HG03521 (cell line): Measurements from ENCODE around the gene TNN.
"Not testable (repeated sequence)": the region's sequence is repeated elsewhere in the genome, so short reads cannot be mapped to it uniquely, and the experiment has no call there.

Source experiments
- ATAC-seq: cut with Tn5 transposase; IDR thresholded peaks from one replicate; pipeline ENCODE4 v1.9.1; 2021; ENCODE audit warnings: mild to moderate bottlenecking, moderate library complexity; ENCODE audit not compliant: unreplicated experiment

TNN gene

DNA sequence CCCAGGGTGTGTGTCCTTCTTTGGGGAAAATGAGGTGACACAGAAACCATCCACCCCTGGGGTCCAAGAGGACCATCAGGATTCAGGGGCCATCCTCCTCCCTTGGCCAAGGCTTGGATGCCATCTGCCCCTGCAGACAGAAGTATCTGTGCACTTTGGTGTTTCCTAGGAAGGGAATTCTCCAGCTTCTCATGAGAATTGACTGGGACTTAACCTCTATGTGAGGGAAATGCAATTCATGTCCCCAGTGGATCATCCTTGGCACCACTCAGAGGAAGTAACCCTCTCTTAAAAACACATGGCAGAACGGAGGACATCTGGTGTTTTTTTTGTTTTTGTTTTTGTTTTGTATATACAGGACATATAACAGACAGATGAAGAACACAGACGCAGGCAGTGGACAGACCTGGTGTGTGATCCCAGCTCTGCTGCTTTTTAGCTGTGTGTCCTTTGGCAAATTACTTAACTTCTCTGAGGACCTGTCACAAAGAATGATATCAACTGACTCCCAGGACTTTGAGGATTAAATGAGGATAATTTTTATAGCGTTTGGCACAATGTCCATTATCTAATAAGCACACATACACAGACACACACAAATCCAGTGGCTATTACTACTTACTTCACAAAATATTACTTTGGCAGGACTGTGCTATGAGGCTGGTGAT is 3.8 kb downstream of the TNN start:
- ATAC-seq: no peak

DNA sequence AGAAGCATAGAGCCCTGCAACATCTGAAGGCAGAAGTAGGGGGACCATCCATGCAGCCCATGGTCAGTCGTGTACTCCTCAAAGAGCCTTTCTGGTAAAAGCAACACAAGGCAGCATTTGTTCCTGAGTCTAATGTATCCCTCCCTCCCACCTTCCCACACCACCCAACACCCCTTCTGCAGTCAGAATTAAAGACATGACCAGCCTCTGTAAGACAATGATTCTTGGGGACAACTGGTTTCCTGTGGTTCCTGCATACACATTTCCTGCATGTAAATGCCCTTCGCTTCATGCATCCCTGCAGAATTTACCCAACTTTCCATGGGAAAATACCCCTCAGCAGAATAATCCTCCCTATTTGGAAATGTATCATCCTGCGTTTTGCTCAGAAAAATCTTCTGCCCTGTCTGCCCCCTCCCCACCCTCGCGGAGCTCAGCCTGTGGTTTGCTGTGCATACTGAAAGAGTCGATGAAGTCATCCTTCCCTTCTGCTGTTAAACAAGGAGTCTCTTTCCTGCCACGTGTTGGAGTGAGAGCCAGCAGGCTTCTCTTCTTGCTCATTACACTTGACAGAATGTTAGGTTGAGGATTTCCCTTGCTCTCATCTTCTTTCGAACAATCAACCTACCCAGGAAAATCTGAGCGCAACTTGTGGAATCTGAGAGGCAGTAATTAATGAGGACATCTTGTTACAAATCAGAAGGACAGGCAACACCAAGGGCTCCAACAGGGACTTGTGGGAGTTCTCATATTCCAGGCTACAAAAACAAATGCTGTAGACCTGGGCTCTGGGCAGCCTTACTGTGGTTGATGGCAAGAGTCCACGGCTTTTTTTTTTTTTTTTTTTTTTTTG is 4.7 kb downstream of the TNN start:
- ATAC-seq: no peak

DNA sequence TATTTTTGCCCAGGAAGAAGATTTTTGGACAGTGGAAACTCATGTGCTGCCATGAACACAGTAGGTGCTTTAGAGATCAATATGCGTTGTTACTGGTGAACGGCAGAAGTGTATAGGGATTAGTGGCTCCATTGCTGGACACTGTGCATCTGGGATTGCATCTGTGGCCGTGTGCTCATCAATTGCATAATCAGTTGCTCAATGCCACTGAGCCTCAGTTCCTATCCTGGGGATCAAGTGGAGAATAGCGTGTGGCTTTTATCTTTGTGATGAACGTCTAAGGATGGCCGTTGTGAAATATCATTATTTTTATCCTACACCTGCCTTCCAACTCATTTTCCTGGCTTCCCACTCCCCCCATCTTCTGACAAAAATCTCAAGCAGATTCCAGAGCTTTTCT is 5.4 kb downstream of the TNN start:
- no peak for ATAC-seq

DNA sequence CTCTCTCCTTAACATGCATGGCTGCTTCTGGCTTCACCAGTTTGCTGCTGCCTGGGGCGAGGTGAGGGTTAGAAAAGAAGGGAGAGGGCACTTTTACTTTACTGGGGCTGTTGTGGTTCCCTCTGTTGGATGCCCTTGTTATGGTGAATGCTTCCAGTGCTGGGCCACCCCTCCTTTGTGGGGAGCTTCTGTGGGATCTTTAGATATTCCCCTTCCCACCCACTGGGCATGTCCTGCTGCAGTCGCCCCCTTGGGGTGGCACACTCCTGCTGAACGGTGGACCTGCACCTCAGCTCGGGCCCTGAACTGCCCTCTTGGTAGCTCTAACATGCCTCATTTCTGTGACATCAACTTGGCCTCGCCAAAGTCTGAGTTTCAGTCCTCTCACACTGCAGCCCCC is 6.0 kb downstream of the TNN start:
- ATAC-seq: no peak

DNA sequence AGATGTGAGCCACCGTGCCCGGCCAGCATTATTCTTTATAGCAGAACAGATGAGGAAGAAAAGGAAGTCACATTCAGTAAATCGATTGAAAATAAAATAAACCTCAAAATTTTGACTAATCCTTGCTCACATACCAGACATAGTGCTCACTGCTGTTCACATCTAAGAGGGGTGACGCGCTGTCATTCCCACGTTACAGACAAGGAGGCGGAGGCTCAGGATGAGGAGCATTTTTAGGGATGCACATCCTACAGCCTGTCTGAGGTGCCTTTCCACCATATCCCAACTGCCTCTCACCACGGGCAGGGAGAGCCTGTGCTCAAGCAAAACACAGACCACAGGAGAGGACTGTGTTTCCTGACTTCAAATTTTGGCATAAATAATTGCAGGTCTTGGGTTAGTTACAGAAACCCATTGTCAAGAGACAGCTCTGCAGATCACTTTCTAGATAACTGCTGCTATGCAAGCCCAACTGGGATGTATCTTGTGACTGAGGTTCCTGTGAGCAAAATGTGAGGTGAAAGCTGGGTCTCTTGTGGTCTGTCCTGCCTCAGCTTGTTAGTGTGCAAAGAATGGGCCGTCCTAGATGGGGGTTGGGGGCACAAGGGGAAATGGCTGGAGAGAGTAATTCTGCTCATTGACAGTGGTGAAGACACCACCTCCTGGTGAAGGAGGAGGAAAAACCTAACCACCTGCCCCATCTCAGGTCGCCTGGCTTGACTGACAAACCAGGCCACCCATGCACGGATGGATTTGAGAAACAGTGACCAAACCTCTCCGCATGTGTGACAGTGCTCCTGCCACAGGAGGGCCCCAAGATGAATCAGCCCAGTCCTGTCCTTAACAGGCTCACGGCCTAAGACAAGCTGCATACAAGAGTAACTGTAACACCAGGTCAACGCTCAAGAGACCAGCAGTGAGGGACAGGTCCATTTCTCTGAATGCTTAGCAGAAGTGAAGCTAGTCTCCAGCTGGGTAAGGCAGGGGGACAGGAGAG is 8.2 kb downstream of the TNN start:
- no peak for ATAC-seq

GRCh38 chr1:175077356-175078030 is 9.9 kb downstream of the TNN start:
- no peak for ATAC-seq

DNA sequence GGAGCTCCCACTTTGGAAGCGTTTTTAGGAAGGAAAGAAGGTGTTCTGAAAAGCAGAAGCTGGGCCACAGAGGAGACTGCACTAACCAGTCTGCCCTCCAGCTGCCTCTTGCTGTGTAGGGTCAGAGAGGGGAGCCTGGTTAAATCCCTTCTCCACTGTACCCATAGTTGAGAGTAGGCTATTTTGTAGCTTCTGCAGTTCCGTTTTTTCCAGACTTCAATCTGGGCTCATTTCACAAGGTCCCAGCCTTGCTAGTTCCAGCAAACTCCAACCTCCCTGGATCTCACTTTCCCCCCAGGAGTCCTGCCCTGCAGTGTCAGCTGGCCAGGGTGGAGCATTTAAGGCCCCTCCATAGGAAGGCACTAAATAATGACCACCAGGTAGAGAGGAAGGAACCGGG is 11.0 kb downstream of the TNN start:
- ATAC-seq: no peak

- ATAC-seq: no peak
Observed at GRCh38 chr1:175079338-175079737, 11.7 kb downstream of the TNN start.

DNA sequence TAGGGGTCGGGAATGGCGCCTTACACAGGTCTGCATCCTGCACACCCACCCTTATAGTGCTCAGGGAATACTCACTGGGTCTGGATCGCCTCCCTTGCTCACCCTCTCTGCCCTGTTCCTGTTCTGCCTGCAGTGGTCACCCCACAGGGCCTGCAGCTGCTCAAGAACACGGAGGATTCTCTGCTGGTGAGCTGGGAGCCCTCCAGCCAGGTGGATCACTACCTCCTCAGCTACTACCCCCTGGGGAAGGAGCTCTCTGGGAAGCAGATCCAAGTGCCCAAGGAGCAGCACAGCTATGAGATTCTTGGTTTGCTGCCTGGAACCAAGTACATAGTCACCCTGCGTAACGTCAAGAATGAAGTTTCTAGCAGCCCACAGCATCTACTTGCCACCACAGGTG is 12.4 kb downstream of the TNN start:
- no peak for ATAC-seq

GRCh38 chr1:175081983-175082382 is 14.3 kb downstream of the TNN start:
- ATAC-seq: no peak

- ATAC-seq: no peak
Observed at GRCh38 chr1:175088525-175088951, 20.9 kb downstream of the TNN start.

DNA sequence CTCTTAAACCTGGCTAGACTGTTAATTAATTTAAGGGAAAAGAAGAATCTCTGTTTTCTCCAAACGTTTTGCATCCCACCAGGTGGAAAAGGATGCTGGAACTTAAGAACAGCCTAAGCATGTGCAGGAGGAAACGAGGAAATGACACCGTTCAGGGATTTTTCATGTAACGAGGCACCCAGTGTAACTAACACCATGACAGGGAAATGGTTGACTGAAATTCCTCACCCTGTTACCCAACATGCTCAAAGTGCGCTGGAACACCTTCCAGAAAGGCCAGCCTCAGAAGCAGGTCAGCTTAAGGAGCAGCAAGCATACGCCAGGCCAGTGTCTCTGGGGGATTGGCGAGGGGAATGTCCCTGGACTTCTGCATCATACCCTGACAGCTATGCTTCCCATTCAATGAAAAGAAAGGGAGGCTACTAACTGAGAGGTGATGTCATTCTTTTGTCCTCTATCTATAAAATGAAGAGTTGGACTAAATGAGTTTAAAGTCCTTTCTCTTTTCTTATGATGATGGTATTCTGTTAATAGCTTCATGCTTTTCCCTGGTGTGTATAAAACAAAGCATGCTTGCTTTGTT is 21.6 kb downstream of the TNN start:
- ATAC-seq: no peak

DNA sequence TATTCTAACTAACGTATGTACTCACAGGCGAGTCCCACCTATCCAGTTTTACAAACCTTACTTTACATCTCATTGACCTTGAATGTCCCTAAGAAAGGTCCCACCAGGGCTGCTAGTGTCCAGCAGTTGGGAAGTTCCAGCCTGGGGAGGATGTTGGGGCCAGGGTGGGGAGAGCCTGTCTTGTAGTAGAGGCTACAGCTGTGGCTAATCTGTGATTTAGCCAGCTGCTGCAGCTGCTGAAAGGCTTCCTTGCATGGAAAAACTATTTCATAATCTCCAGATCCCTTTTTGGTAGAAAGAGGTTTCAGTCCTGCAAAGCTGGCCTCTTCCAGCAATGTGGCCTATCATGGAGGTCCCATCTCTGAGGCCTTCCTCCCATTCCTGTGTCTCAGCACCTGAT is 23.1 kb downstream of the TNN start:
- ATAC-seq: no peak

GRCh38 chr1:175094626-175095025 is 27.0 kb downstream of the TNN start:
- no peak for ATAC-seq

DNA sequence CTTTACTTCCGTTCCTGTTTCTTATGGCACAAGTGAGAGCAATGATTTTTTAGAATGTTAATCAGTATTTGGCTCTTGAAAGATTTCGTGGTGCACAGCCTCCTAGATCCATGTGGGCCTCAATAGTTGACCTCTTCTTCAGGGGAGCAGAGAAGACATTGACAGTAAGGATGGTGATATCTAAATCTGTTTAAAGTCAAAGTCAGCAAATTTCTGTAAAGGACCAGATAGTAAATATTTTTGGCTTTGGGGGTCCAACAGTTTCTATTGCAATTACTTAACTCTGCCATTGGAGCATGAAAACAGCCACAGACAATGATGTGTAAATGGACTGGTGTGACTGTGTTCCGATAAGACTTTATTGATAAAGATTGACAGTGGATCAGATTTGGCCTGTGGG is 27.4 kb downstream of the TNN start:
- no peak for ATAC-seq

DNA sequence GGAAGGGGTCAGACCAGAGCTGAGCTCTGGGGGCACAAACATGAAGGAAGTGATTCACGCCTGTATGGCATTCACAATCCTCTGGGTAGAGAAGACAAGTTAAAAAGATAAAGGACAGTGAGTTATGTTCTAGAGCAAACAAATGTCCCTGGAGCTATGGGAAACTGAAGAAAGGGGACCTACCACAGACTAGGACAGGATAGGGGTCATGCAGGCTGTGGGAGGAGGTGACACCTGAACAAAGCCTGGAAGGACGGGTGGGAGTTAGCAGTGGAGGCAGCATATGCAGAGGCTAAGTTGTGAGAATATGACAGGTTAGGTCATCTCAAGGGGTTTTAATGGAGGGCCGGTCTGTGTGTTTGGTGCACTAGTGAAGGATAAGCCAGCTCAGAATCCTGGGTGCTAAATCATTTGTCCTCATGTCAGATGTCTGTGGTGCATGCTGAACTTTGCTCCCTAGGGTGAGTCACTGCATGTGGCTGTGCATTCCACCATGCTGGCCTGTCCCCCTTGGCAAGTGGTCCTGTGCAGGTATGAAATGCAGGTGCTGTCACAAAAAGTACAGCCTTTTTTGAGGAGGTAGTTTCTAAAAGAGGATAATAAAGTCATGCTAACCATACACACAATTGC is 28.5 kb downstream of the TNN start:
- no peak for ATAC-seq

DNA sequence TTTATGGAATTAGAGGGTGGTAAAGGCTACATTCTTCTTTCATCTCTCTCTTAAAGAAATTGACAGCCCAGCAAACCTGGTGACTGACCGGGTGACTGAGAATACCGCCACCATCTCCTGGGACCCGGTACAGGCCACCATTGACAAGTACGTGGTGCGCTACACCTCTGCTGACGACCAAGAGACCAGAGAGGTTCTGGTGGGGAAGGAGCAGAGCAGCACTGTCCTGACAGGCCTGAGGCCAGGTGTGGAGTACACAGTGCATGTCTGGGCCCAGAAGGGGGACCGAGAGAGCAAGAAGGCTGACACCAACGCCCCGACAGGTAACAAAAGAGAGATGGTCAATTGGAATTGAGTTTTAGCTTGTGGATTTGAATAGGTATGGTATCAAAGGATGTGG is 29.7 kb downstream of the TNN start:
- no peak for ATAC-seq

DNA sequence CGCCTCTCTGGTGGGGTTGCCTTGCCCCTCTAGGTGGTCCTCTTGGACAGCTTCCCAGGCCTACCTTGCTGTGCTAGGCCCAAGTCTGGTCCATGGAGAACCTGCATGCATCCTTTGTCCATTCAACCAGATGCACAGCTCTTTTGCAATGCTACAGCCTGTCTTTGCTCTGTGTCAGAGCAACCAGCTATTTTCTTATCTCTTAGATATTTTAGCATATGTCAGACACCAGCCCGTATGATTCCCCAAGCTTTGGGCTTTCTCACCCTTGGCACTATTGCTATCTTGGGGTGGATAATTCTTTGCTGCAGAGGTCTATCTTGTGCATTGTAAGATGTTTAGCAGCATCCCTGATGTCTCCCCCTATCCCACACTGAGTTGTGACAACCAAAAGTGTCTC is 32.3 kb downstream of the TNN start:
- ATAC-seq: no peak

GRCh38 chr1:175102166-175102565 is 34.5 kb downstream of the TNN start:
- not testable (repeated sequence) for ATAC-seq

- ATAC-seq: not testable (repeated sequence)
Observed at GRCh38 chr1:175106536-175106935, 38.9 kb downstream of the TNN start.
